OCI-LY3 (cell line): ENCODE data around the gene OR4F6.
"Not testable (repeated sequence)": the region's sequence is repeated elsewhere in the genome, so short reads cannot be mapped to it uniquely, and the experiment has no call there.

Experiments used
- EZH2phosphoT487 ChIP-seq: fragments of 200-600 bp; shearing (Covaris generic); IDR thresholded peaks from 2 replicates; pipeline ENCODE4 v1.6.1; 2018; ENCODE audit warnings: antibody characterized with exemption, mixed run types, low read depth
- TF ChIP-seq, protein P1 (sequence below): fragments of 200-600, 300-600 bp; sonication (generic); IDR thresholded peaks from 2 replicates; pipeline ENCODE4 v1.5.1; 2014; ENCODE audit warnings: antibody characterized with exemption, low read length, low read depth

DNA sequence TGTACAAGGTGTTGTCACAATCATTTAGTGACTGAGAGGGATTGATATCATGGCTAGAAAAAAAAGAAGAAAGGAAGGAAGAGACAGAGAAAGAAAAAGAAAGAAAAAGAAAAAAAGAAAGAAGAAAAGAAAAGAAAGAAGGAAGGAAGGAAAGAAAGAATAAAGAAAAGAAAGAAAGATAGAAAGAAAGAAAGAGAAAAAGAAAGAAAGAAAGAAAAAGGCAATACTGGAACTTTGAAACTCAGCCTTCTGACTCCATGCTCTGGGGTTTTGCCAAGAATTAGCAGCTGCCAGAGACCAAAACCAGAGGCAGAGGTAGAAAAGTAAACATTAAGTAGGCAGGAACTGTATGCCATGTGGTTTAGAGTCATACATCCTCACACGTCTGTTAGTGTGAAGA lies 23.1 kb upstream of the OR4F6 start:
- TF ChIP-seq EZH2phosphoT487, result not testable (repeated sequence)
- TF ChIP-seq, protein P1, sequence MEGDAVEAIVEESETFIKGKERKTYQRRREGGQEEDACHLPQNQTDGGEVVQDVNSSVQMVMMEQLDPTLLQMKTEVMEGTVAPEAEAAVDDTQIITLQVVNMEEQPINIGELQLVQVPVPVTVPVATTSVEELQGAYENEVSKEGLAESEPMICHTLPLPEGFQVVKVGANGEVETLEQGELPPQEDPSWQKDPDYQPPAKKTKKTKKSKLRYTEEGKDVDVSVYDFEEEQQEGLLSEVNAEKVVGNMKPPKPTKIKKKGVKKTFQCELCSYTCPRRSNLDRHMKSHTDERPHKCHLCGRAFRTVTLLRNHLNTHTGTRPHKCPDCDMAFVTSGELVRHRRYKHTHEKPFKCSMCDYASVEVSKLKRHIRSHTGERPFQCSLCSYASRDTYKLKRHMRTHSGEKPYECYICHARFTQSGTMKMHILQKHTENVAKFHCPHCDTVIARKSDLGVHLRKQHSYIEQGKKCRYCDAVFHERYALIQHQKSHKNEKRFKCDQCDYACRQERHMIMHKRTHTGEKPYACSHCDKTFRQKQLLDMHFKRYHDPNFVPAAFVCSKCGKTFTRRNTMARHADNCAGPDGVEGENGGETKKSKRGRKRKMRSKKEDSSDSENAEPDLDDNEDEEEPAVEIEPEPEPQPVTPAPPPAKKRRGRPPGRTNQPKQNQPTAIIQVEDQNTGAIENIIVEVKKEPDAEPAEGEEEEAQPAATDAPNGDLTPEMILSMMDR, result not testable (repeated sequence)
